ENCODE results near the gene ASTL. TPM values are rescaled to one million over a fixed set of nuclear protein-coding genes. Genes with fewer than 3 reads are reported as not detected.

ASTL gene
- not detected for total RNA-seq

- DNase-seq = peak; percentile 74 to 81 (median 77)
- H3K4me1 ChIP-seq = peaks cover 9% of the 10 kb centered on the region
- H3K36me3 ChIP-seq (replicated peaks in 1 of 2; ENCODE audit: insufficient read depth in 1 of 2, low read depth in 2 of 2) = no peaks in the 10 kb centered on the region
- 2 to 6% methylated on average over 8 to 17 of the region's 17 CpGs for WGBS, 2 donors
- intact Hi-C loops (cut with DNase I) = no loop called here
- peak within 1 kb of the TSS in 1 of 4 donors; percentile 18 for H3K27ac ChIP-seq
- TF ChIP-seq CTCF (IDR thresholded peaks at IDR 0.05) (peak; percentile 7 to 65 (median 63)), POLR2A (IDR thresholded peaks at IDR 0.05) (no peak)
- H3K27me3 ChIP-seq = no peaks in the 10 kb centered on the region
- no peak within 1 kb of the TSS for H3K4me3 ChIP-seq
- no peaks in the 10 kb centered on the region for H3K9me3 ChIP-seq
- ATAC-seq = peak; percentile 76
Observed at GRCh38 chr2:96138179-96139145, at the start of gene ASTL. Gene ASTL, minus strand, starts transcription at chr2:96138502. Its CDS starts 66 bp downstream, at chr2:96138436.

- Histone ChIP-seq H3K4me1 (no peaks in the 10 kb centered on the region), H3K27me3 (no peaks in the 10 kb centered on the region), H3K4me3 (no peak overlapping the region), H3K36me3 (replicated peaks in 1 of 2; ENCODE audit: insufficient read depth in 1 of 2, low read depth in 2 of 2) (peaks cover 6 to 16% of the 10 kb centered on the region in 2 donors), H3K27ac (no peak overlapping the region), H3K9me3 (no peaks in the 10 kb centered on the region)
- TF ChIP-seq CTCF (IDR thresholded peaks at IDR 0.05) = no peak
- no peak for TF ChIP-seq POLR2A (IDR thresholded peaks at IDR 0.05)
- 55 to 78% methylated on average over 5 of the region's 5 CpGs for whole genome bisulfite sequencing, 2 donors
- ATAC-seq = no peak
- intact Hi-C loops (cut with DNase I) = no loop called here
- no peak for DNase-seq
Observed at GRCh38 chr2:96186562-96186961, 48.3 kb upstream of the ASTL start.

DNA sequence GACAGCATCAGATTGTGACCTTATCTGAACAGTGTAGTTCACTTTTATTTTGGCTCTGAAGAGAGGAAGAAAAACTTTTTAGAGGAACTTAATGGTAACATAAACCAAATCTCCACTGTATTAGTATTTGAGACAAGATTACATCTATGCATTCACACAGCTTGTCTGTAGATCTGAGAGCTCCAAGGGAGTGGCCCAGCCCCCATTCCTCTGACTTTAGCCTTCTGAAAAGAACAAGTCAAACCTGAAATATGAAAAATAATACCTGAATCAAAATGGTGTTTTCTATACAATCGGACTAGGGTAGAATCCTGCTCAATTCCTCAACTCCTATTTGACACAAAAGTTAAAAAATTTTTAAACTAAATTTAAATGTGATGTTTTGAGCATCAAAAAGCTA, 47.2 kb upstream of the ASTL start:
- TF ChIP-seq CTCF (IDR thresholded peaks at IDR 0.05) = no peak
- no peak for TF ChIP-seq POLR2A (IDR thresholded peaks at IDR 0.05)
- intact Hi-C loops (cut with DNase I) = no loop called here
- Histone ChIP-seq H3K27ac (no peak overlapping the region), H3K27me3 (no peaks in the 10 kb centered on the region), H3K36me3 (replicated peaks in 1 of 2; ENCODE audit: insufficient read depth in 1 of 2, low read depth in 2 of 2) (peaks cover 6 to 15% of the 10 kb centered on the region in 2 donors), H3K4me3 (no peak overlapping the region), H3K9me3 (no peaks in the 10 kb centered on the region), H3K4me1 (no peaks in the 10 kb centered on the region)
- DNase-seq (no peak), ATAC-seq (no peak)
- 80 to 86% methylated on average over 1 of the region's 1 CpG for WGBS, 2 donors

DNA sequence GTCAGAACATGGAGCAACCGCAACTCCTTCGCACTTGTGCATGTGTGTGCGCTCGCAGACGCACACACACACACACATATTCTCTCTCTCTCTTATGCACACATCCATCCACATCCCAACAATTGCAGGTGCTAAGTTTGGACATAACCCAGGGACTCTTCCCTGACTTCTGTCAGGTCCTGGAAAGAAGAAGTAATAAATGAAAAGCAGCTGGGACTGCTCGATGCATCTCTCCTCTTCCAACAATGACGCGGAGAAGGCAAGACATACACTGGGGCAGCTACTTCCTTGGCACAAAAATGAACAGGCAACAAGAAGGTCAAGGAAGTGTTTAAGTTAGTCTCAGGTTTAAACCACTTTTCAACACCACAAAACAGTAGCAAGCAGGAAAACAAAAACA, 46.7 kb upstream of the ASTL start:
- no peaks in the 10 kb centered on the region for H3K27me3 ChIP-seq
- WGBS, 2 donors = 87 to 95% methylated on average over 8 of the region's 8 CpGs
- no peak overlapping the region for H3K27ac ChIP-seq
- H3K4me3 ChIP-seq = no peak overlapping the region
- intact Hi-C loops (cut with DNase I) = no loop called here
- TF ChIP-seq CTCF (IDR thresholded peaks at IDR 0.05) = no peak
- TF ChIP-seq POLR2A (IDR thresholded peaks at IDR 0.05) = no peak
- H3K4me1 ChIP-seq = no peaks in the 10 kb centered on the region
- ATAC-seq (no peak), DNase-seq (no peak)
- H3K9me3 ChIP-seq = no peaks in the 10 kb centered on the region
- H3K36me3 ChIP-seq (replicated peaks in 1 of 2; ENCODE audit: insufficient read depth in 1 of 2, low read depth in 2 of 2) = peaks cover 6 to 15% of the 10 kb centered on the region in 2 donors

Data from body of pancreas (tissue), 4 donors.